OCI-M2 (cell line): Measurements from ENCODE around the gene CCNI2.
A peak's percentile ranks its signal among the peaks of the same experiment; 100 is the strongest.

Experiments
- DNase-seq: peaks from one replicate; lab custom pipeline; 2025; ENCODE audit not compliant: unreplicated experiment; lab: John Stamatoyannopoulos, UW

The CCNI2 gene

GRCh38 chr5:132746954-132747615, at the start of gene CCNI2:
TSS of gene CCNI2 (plus strand) at chr5:132747426. CDS start at chr5:132747496, 70 bp downstream.
- DNase-seq, result no peak

- no peak for DNase-seq
Measured at GRCh38 chr5:132704875-132705274, 42.4 kb upstream of the CCNI2 start.

GRCh38 chr5:132708645-132709044, 38.6 kb upstream of the CCNI2 start:
- no peak for DNase-seq

GRCh38 chr5:132714456-132715307, 32.5 kb upstream of the CCNI2 start:
- DNase-seq, result no peak

- no peak for DNase-seq
Measured at GRCh38 chr5:132718544-132719312, 28.5 kb upstream of the CCNI2 start.

- DNase-seq, result no peak
Measured at GRCh38 chr5:132725745-132726144, 21.5 kb upstream of the CCNI2 start.

GRCh38 chr5:132729896-132730295, 17.3 kb upstream of the CCNI2 start:
- DNase-seq, result no peak

GRCh38 chr5:132733499-132734148, 13.6 kb upstream of the CCNI2 start:
- DNase-seq, result no peak

- no peak for DNase-seq
Measured at GRCh38 chr5:132734687-132735086, 12.5 kb upstream of the CCNI2 start.

- peak; percentile 76 for DNase-seq
Measured at GRCh38 chr5:132736853-132737833, 10.1 kb upstream of the CCNI2 start, which contains the start of gene KIF3A. TSS of gene KIF3A (minus strand) at chr5:132737546. CDS start at chr5:132737419, 127 bp downstream.

- DNase-seq, result no peak
Measured at GRCh38 chr5:132737982-132738681, 9.1 kb upstream of the CCNI2 start.

- DNase-seq, result no peak
Measured at GRCh38 chr5:132739232-132739631, 8.0 kb upstream of the CCNI2 start.

- DNase-seq, result no peak
Measured at GRCh38 chr5:132742158-132742557, 5.1 kb upstream of the CCNI2 start.

GRCh38 chr5:132742626-132743025, 4.6 kb upstream of the CCNI2 start:
- no peak for DNase-seq

GRCh38 chr5:132744659-132745058, 2.6 kb upstream of the CCNI2 start:
- no peak for DNase-seq

- DNase-seq, result no peak
Measured at GRCh38 chr5:132746592-132746953, 653 bp upstream of the CCNI2 start.

GRCh38 chr5:132747616-132748440, 602 bp downstream of the CCNI2 start:
- DNase-seq, result no peak

- DNase-seq, result no peak
Measured at GRCh38 chr5:132748522-132749000, 1.3 kb downstream of the CCNI2 start.
